Measurements from ENCODE around the gene ARHGAP24. TPM values are rescaled to one million over a fixed set of nuclear protein-coding genes. Genes with fewer than 3 reads are reported as not detected.
"Not testable (repeated sequence)": the region's sequence is repeated elsewhere in the genome, so short reads cannot be mapped to it uniquely, and the experiment has no call there.

ARHGAP24 gene
- total RNA-seq, 1 donor from 2014 or later: not detected

GRCh38 chr4:85829276-85830051 is 354.5 kb downstream of the ARHGAP24 start:
- DNase-seq (ENCODE audit: low spot score): no peak
- no peaks in the 10 kb centered on the region for H3K9me3 Mint-ChIP-seq
- no peaks in the 10 kb centered on the region for H3K36me3 Mint-ChIP-seq (ENCODE audit: low read depth)
- no peak overlapping the region for H3K4me3 Mint-ChIP-seq
- intact Hi-C loops (cut with micrococcal nuclease): no loop called here
- H3K27me3 Mint-ChIP-seq (ENCODE audit: insufficient read depth): no peaks in the 10 kb centered on the region
- H3K4me1 Mint-ChIP-seq (ENCODE audit: low read depth): no peaks in the 10 kb centered on the region
- H3K27ac Mint-ChIP-seq: no peak overlapping the region

- no peaks in the 10 kb centered on the region for H3K9me3 Mint-ChIP-seq
These were observed 356.7 kb downstream of the ARHGAP24 start for GRCh38 chr4:85831647-85832046.

GRCh38 chr4:85833302-85833701 is 358.4 kb downstream of the ARHGAP24 start:
- Mint-ChIP-seq H3K27ac (no peak overlapping the region), H3K4me1 (ENCODE audit: low read depth) (no peaks in the 10 kb centered on the region), H3K9me3 (no peaks in the 10 kb centered on the region), H3K27me3 (ENCODE audit: insufficient read depth) (no peaks in the 10 kb centered on the region), H3K36me3 (ENCODE audit: low read depth) (no peaks in the 10 kb centered on the region), H3K4me3 (no peak overlapping the region)
- no peak for DNase-seq (ENCODE audit: low spot score)
- intact Hi-C loops (cut with micrococcal nuclease): no loop called here

More at GRCh38 chr4:85831647-85832046, 356.7 kb downstream of the ARHGAP24 start:
- Mint-ChIP-seq H3K36me3 (ENCODE audit: low read depth) (no peaks in the 10 kb centered on the region), H3K4me1 (ENCODE audit: low read depth) (no peaks in the 10 kb centered on the region), H3K27ac (no peak overlapping the region), H3K4me3 (no peak overlapping the region), H3K27me3 (ENCODE audit: insufficient read depth) (no peaks in the 10 kb centered on the region)
- no peak for DNase-seq (ENCODE audit: low spot score)
- intact Hi-C loops (cut with micrococcal nuclease): no loop called here

GRCh38 chr4:85834934-85835333 is 360.0 kb downstream of the ARHGAP24 start:
- DNase-seq (ENCODE audit: low spot score): no peak
- Mint-ChIP-seq H3K36me3 (ENCODE audit: low read depth) (no peaks in the 10 kb centered on the region), H3K4me3 (no peak overlapping the region), H3K9me3 (no peaks in the 10 kb centered on the region), H3K27ac (no peak overlapping the region), H3K4me1 (ENCODE audit: low read depth) (no peaks in the 10 kb centered on the region), H3K27me3 (ENCODE audit: insufficient read depth) (no peaks in the 10 kb centered on the region)
- intact Hi-C loops (cut with micrococcal nuclease): no loop called here

- no peaks in the 10 kb centered on the region for H3K9me3 Mint-ChIP-seq
- intact Hi-C loops (cut with micrococcal nuclease): no loop called here
- H3K27ac Mint-ChIP-seq: no peak overlapping the region
These were observed 361.9 kb downstream of the ARHGAP24 start for GRCh38 chr4:85836588-85837438.

GRCh38 chr4:85837439-85837733 is 362.4 kb downstream of the ARHGAP24 start:
- Mint-ChIP-seq H3K9me3 (no peaks in the 10 kb centered on the region), H3K27ac (no peak overlapping the region), H3K4me3 (no peak overlapping the region), H3K36me3 (ENCODE audit: low read depth) (no peaks in the 10 kb centered on the region), H3K4me1 (ENCODE audit: low read depth) (no peaks in the 10 kb centered on the region), H3K27me3 (ENCODE audit: insufficient read depth) (no peaks in the 10 kb centered on the region)
- DNase-seq (ENCODE audit: low spot score): no peak
- intact Hi-C loops (cut with micrococcal nuclease): no loop called here

More at GRCh38 chr4:85836588-85837438, 361.9 kb downstream of the ARHGAP24 start:
- Mint-ChIP-seq H3K36me3 (ENCODE audit: low read depth) (no peaks in the 10 kb centered on the region), H3K4me1 (ENCODE audit: low read depth) (no peaks in the 10 kb centered on the region), H3K27me3 (ENCODE audit: insufficient read depth) (no peaks in the 10 kb centered on the region), H3K4me3 (no peak overlapping the region)
- DNase-seq (ENCODE audit: low spot score): no peak

- H3K4me3 Mint-ChIP-seq; H3K36me3 Mint-ChIP-seq (ENCODE audit: low read depth); H3K4me1 Mint-ChIP-seq (ENCODE audit: low read depth); intact Hi-C loops (cut with micrococcal nuclease); H3K9me3 Mint-ChIP-seq; DNase-seq (ENCODE audit: low spot score); H3K27ac Mint-ChIP-seq; H3K27me3 Mint-ChIP-seq (ENCODE audit: insufficient read depth): not testable (repeated sequence)
These were observed 365.1 kb downstream of the ARHGAP24 start for GRCh38 chr4:85839981-85840451.

- no peaks in the 10 kb centered on the region for H3K36me3 Mint-ChIP-seq (ENCODE audit: low read depth)
- no peak overlapping the region for H3K4me3 Mint-ChIP-seq
- H3K27me3 Mint-ChIP-seq (ENCODE audit: insufficient read depth): no peaks in the 10 kb centered on the region
- H3K27ac Mint-ChIP-seq: no peak overlapping the region
- H3K9me3 Mint-ChIP-seq: no peaks in the 10 kb centered on the region
- H3K4me1 Mint-ChIP-seq (ENCODE audit: low read depth): no peaks in the 10 kb centered on the region
- DNase-seq (ENCODE audit: low spot score): no peak
- intact Hi-C loops (cut with micrococcal nuclease): no loop called here
These were observed 367.6 kb downstream of the ARHGAP24 start for GRCh38 chr4:85842540-85842939.

- DNase-seq (ENCODE audit: low spot score); H3K4me1 Mint-ChIP-seq (ENCODE audit: low read depth); H3K36me3 Mint-ChIP-seq (ENCODE audit: low read depth); intact Hi-C loops (cut with micrococcal nuclease); H3K27ac Mint-ChIP-seq; H3K27me3 Mint-ChIP-seq (ENCODE audit: insufficient read depth); H3K4me3 Mint-ChIP-seq: not testable (repeated sequence)
- peaks cover 14% of the 10 kb centered on the region for H3K9me3 Mint-ChIP-seq
These were observed 378.8 kb downstream of the ARHGAP24 start for GRCh38 chr4:85853740-85854139.

- DNase-seq (ENCODE audit: low spot score): no peak
- intact Hi-C loops (cut with micrococcal nuclease): no loop called here
- Mint-ChIP-seq H3K4me3 (no peak overlapping the region), H3K9me3 (peaks cover 14% of the 10 kb centered on the region), H3K27ac (no peak overlapping the region), H3K4me1 (ENCODE audit: low read depth) (no peaks in the 10 kb centered on the region), H3K27me3 (ENCODE audit: insufficient read depth) (no peaks in the 10 kb centered on the region), H3K36me3 (ENCODE audit: low read depth) (no peaks in the 10 kb centered on the region)
These were observed 379.6 kb downstream of the ARHGAP24 start for GRCh38 chr4:85854546-85854945.

GRCh38 chr4:85860066-85860740 is 385.3 kb downstream of the ARHGAP24 start:
- Mint-ChIP-seq H3K9me3 (no peaks in the 10 kb centered on the region), H3K36me3 (ENCODE audit: low read depth) (no peaks in the 10 kb centered on the region), H3K4me3 (no peak overlapping the region), H3K27ac (no peak overlapping the region), H3K27me3 (ENCODE audit: insufficient read depth) (no peaks in the 10 kb centered on the region), H3K4me1 (ENCODE audit: low read depth) (no peaks in the 10 kb centered on the region)
- intact Hi-C loops (cut with micrococcal nuclease): no loop called here
- DNase-seq (ENCODE audit: low spot score): no peak

- no peak overlapping the region for H3K27ac Mint-ChIP-seq
- intact Hi-C loops (cut with micrococcal nuclease): no loop called here
- H3K36me3 Mint-ChIP-seq (ENCODE audit: low read depth): no peaks in the 10 kb centered on the region
- no peak overlapping the region for H3K4me3 Mint-ChIP-seq
- no peak for DNase-seq (ENCODE audit: low spot score)
- no peaks in the 10 kb centered on the region for H3K27me3 Mint-ChIP-seq (ENCODE audit: insufficient read depth)
- no peaks in the 10 kb centered on the region for H3K9me3 Mint-ChIP-seq
- no peaks in the 10 kb centered on the region for H3K4me1 Mint-ChIP-seq (ENCODE audit: low read depth)
These were observed 386.3 kb downstream of the ARHGAP24 start for GRCh38 chr4:85861064-85861765.
